BLaER1 treated with 17β-estradiol and CSF1 and Interleukin-3, amounts not matched to agents 10 nM and 100 nM (cell line): ENCODE results near the gene LATS2.

Experiments used
- H3K27ac ChIP-seq, 11 experiments: shearing (Covaris generic); formaldehyde crosslinking; 2 replicates each; pipeline ENCODE4 v1.8.1; 2022
- H3K27me3 ChIP-seq, 11 experiments: shearing (Covaris generic); formaldehyde crosslinking; 2 replicates each; pipeline ENCODE4 v1.8.1; 2022
- H3K36me3 ChIP-seq, 11 experiments: shearing (Covaris generic); formaldehyde crosslinking; 2 replicates each; pipeline ENCODE4 v1.8.1; 2022
- H3K4me1 ChIP-seq, 10 experiments: shearing (Covaris generic); formaldehyde crosslinking; 2 replicates each; pipeline ENCODE4 v1.8.1; 2022
- H3K4me2 ChIP-seq, 11 experiments: shearing (Covaris generic); formaldehyde crosslinking; 2 replicates each; pipeline ENCODE4 v1.8.1; 2022
- H3K4me3 ChIP-seq, 10 experiments: shearing (Covaris generic); formaldehyde crosslinking; 2 replicates each; pipeline ENCODE4 v1.8.1; 2022
- H3K9ac ChIP-seq, 11 experiments: shearing (Covaris generic); formaldehyde crosslinking; 2 replicates each; pipeline ENCODE4 v1.8.1; 2022
- H3K9me3 ChIP-seq, 11 experiments: shearing (Covaris generic); formaldehyde crosslinking; replicated peaks in 1 of 11; 2 replicates each; pipeline ENCODE4 v1.8.1; 2022
- H4K20me1 ChIP-seq, 11 experiments: shearing (Covaris generic); formaldehyde crosslinking; 2 replicates each; pipeline ENCODE4 v1.8.1; 2022
- Cebpa-rat ChIP-seq, 11 experiments: shearing (Covaris generic); IDR thresholded peaks; 2 replicates each; pipeline ENCODE4 v1.8.1; 2022

LATS2 gene

DNA sequence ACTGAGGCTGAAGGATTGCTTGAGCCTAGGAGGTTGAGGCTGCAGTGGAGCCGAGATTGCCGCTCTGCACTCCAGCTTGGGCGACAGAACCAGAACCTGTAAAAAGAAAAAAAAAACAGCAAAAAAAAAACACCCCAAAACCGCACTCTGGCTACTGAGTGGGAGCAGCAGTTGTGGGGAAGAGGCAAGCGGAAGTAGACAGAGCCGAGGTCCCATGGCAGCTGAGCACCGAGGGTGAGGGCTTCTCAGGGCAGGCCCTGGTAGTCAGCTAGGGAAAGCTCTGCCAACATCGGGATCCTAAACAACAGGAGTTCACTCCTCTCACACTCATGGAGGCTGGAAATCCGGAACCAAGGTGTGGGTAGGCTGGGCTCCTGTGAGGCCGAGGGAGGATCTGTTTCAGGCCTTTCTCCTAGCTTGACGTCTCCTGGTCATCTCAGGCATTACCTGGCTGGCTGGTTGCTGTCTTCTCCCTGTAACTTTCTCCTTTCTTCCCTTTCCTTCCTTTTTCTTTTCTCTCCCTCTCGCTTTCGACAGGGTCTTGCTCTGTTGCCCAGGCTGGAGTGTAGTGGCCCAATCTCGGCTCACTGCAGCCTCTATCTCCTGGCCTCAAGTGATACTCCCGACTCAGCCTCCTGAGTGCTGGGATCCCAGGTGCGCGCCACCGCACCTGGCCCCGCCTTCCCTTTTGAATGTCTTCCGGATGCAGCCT is 15.8 kb upstream of the LATS2 start:
- Histone ChIP-seq H3K27ac (peak overlapping the region in 10 of 11 experiments; percentile 53 to 90 (median 72); a peak in 14 of 22 replicates), H3K36me3 (no peaks in the 10 kb centered on the region), H3K4me1 (peaks cover 28 to 77% (median 53%) of the 10 kb centered on the region in 10 experiments), H3K9ac (peak overlapping the region in 1 of 11 experiments; percentile 15; a peak in 3 of 22 replicates), H3K9me3 (no peaks in the 10 kb centered on the region), H3K4me3 (no peak overlapping the region), H3K27me3 (no peaks in the 10 kb centered on the region), H3K4me2 (peak overlapping the region in 10 of 11 experiments; percentile 38 to 70 (median 54); a peak in 17 of 22 replicates), H4K20me1 (no peaks in the 10 kb centered on the region)
- no peak for TF ChIP-seq Cebpa-rat (IDR thresholded peaks at IDR 0.05)

DNA sequence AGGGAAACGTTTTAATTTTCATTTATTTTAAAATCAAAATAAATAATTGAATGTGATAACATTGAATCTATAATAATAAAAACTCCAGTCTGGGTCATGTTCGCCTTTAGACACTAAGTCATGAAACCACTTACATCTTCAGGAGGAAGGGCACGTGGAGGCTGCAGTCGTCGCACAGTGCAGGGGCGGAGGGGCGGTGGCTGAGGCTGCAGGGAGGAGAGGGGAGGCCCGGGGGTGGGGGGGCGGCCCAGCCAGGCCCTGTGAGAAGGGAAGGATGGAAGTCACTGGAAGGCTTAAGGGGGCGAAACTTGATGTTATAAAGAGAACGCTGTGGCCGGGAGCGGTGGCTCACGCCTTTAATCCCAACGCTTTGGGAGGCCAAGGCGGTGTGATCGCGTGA is 14.9 kb upstream of the LATS2 start:
- Histone ChIP-seq H3K4me2 (peak overlapping the region in 10 of 11 experiments; percentile 38 to 70 (median 54); a peak in 18 of 22 replicates), H3K4me3 (peak overlapping the region in 2 of 10 experiments; percentile 51 to 54; a peak in 4 of 20 replicates), H3K9ac (peak overlapping the region in 8 of 11 experiments; percentile 46 to 69 (median 66); a peak in 13 of 22 replicates), H3K36me3 (no peaks in the 10 kb centered on the region), H3K4me1 (peaks cover 28 to 86% (median 61%) of the 10 kb centered on the region in 10 experiments), H3K27ac (peak overlapping the region in 10 of 11 experiments; percentile 53 to 90 (median 72); a peak in 19 of 22 replicates), H4K20me1 (no peaks in the 10 kb centered on the region), H3K27me3 (no peaks in the 10 kb centered on the region), H3K9me3 (no peaks in the 10 kb centered on the region)
- TF ChIP-seq Cebpa-rat (IDR thresholded peaks at IDR 0.05): no peak

DNA sequence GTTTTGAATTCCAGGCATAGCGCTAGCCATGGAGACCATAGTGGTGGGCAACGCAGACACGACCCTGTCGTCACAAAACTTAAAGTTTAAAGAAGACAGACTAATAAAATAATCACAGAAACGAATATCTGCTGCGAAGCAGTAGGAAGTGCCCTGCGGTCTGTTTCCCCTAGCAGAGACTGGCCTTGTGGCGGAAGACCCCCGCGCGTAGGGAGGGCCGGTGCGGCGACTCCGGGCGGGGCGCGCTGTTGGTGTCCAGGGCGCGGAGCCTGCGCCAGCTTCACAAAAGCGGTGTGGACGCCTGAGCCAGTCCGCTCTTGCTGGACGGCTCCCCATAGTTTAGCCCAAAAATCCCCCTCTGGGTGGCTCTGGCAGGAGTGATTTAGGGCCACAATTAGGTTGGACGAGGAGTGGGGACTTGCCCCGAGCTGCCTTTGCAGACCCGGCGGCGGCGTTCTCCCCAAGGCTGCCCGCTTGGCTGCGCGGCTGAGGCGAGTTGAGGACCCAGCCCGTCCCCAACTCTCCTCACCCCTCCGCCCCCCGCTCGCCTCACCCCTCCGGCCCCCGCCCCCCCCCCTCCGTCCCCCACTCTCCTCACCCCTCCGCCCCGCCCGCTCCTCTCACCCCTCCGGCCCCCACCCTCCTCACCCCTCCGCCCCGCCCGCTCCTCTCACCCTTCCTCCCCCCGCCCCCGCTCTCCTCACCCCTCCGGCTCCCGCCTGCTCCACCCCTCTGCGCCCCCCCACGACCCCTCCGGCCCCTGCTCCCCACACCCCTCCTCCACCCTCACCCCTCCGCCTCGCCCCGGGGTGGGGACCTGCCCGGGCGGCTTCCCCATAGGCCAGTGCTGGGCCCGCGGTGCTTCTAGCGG is 14.2 kb upstream of the LATS2 start:
- Histone ChIP-seq H3K27ac (peak overlapping the region; percentile 83 to 99 (median 97)), H3K36me3 (no peaks in the 10 kb centered on the region), H4K20me1 (no peaks in the 10 kb centered on the region), H3K9ac (peak overlapping the region; percentile 87 to 97 (median 90)), H3K9me3 (no peaks in the 10 kb centered on the region), H3K4me3 (peak overlapping the region; percentile 53 to 72 (median 63)), H3K27me3 (no peaks in the 10 kb centered on the region), H3K4me1 (peaks cover 28 to 91% (median 66%) of the 10 kb centered on the region in 10 experiments), H3K4me2 (peak overlapping the region; percentile 80 to 97 (median 92))
- TF ChIP-seq Cebpa-rat (IDR thresholded peaks at IDR 0.05): no peak

DNA sequence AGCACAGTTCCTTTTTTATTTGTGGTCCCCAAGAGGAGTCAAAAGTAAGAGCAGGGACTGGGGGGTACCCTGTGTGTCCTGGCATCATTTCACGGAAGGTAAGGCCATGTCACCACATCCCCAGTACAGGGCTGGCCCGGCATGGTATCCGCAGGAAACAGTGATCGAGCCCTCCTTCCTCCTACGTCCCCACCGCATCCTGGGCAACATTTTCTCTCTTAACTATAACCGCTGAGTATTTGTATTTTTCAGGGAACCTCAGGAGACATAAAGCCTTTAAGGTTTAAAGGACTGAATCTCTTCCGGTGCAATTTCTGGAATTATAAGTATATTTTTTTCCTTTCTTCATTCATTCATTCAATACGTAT is 13.6 kb upstream of the LATS2 start:
- Histone ChIP-seq H3K4me2 (peak overlapping the region; percentile 80 to 97 (median 92)), H4K20me1 (no peaks in the 10 kb centered on the region)

DNA sequence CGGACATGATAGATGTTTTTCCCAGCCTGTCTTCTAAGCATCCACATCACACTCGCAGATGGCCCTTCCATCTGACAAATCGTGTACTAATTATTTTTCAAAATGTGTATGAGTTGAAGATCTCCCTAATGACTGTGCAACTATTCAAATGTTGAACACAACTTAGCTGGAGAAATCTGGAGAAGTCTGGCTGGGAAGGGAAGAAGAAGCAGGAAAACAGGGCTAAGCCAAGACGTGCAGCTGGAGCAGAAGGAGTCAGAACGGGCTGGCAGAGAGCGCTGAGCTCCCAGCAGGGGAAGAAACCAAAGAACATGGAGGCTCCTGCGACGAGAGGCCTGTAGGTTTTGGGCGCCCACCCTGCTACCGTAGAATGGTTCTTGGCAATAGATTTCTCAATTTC is 13.2 kb upstream of the LATS2 start:
- peaks cover 28 to 91% (median 71%) of the 10 kb centered on the region in 10 experiments for H3K4me1 ChIP-seq
- peak overlapping the region; percentile 53 to 72 (median 63); a peak in 13 of 20 replicates for H3K4me3 ChIP-seq
- no peaks in the 10 kb centered on the region for H3K9me3 ChIP-seq
- peak overlapping the region; percentile 87 to 97 (median 90) for H3K9ac ChIP-seq
- H4K20me1 ChIP-seq: no peaks in the 10 kb centered on the region
- TF ChIP-seq Cebpa-rat (IDR thresholded peaks at IDR 0.05): 0 out of 22 replicates have a peak, but pooled peaks of 1 of the 11 experiments have one; percentile 49
- no peaks in the 10 kb centered on the region for H3K27me3 ChIP-seq
- H3K4me2 ChIP-seq: peak overlapping the region; percentile 80 to 97 (median 92)
- no peaks in the 10 kb centered on the region for H3K36me3 ChIP-seq
- peak overlapping the region; percentile 83 to 99 (median 97); a peak in 21 of 22 replicates for H3K27ac ChIP-seq

More for the DNA sequence above, 13.6 kb upstream of the LATS2 start:
- H3K27ac ChIP-seq: peak overlapping the region; percentile 83 to 99 (median 97)
- peaks cover 28 to 91% (median 69%) of the 10 kb centered on the region in 10 experiments for H3K4me1 ChIP-seq
- no peaks in the 10 kb centered on the region for H3K36me3 ChIP-seq
- H3K4me3 ChIP-seq: peak overlapping the region; percentile 53 to 72 (median 63)
- H3K27me3 ChIP-seq: no peaks in the 10 kb centered on the region
- H3K9ac ChIP-seq: peak overlapping the region; percentile 87 to 97 (median 90)
- peak in 1 of 11 experiments; percentile 1; a peak in 2 of 22 replicates for TF ChIP-seq Cebpa-rat (IDR thresholded peaks at IDR 0.05)
- H3K9me3 ChIP-seq: no peaks in the 10 kb centered on the region

DNA sequence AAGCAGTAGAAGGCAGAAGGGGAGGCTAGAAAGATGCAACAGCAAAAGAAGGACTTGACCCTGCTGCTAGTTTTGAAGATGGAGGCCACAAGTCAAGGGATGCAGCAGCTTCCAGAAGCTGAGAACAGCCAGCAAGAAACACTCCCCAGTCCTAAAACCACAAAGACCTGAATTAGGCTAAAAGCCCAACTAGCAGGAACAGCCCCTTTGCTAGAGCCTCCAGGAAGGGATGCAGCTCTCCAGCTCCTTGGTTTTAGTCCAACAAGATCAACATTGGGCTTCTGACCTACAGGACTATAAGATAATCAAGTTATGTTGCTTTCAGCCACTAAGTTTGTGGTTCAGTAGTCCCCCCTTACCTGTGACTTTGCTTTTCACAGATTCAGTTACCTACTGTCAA is 10.5 kb upstream of the LATS2 start:
- no peaks in the 10 kb centered on the region for H3K27me3 ChIP-seq
- H3K36me3 ChIP-seq: no peaks in the 10 kb centered on the region
- peak overlapping the region in 6 of 11 experiments; percentile 29 to 99 (median 75); a peak in 10 of 22 replicates for H3K27ac ChIP-seq
- H3K4me1 ChIP-seq: peaks cover 28 to 95% (median 83%) of the 10 kb centered on the region in 10 experiments
- no peak overlapping the region for H3K4me3 ChIP-seq
- no peaks in the 10 kb centered on the region for H4K20me1 ChIP-seq
- H3K9ac ChIP-seq: peak overlapping the region in 2 of 11 experiments; percentile 4 to 10; a peak in 1 of 22 replicates
- no peaks in the 10 kb centered on the region for H3K9me3 ChIP-seq
- peak overlapping the region in 9 of 11 experiments; percentile 8 to 94 (median 87); a peak in 16 of 22 replicates for H3K4me2 ChIP-seq
- no peak for TF ChIP-seq Cebpa-rat (IDR thresholded peaks at IDR 0.05)

DNA sequence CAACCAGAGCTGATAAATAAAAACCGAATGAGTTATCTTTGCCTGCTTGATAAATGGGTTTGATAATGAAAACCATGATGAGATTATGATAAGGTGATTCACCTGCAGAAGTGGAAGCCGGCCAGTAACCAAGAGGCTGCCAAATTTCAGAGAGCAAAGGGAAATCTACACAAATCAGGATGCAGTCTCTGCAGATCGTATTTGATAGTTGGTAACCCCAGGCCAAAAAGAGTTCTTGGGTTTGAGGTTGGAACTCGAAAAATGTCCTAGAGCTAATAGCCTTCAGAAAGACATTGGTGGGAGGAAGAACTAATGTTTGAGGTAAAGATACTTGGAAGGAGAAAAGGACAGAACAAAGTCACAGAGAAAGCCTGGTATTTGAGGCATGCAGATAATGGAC is 9.6 kb upstream of the LATS2 start:
- no peaks in the 10 kb centered on the region for H3K27me3 ChIP-seq
- H3K27ac ChIP-seq: peak overlapping the region in 8 of 11 experiments; percentile 14 to 99 (median 68); a peak in 12 of 22 replicates
- H3K9me3 ChIP-seq: no peaks in the 10 kb centered on the region
- TF ChIP-seq Cebpa-rat (IDR thresholded peaks at IDR 0.05): no peak
- peak overlapping the region in 7 of 11 experiments; percentile 78 to 94 (median 90); a peak in 12 of 22 replicates for H3K4me2 ChIP-seq
- no peak overlapping the region for H3K4me3 ChIP-seq
- H3K4me1 ChIP-seq: peaks cover 28 to 96% (median 85%) of the 10 kb centered on the region in 10 experiments
- H4K20me1 ChIP-seq: no peaks in the 10 kb centered on the region
- H3K36me3 ChIP-seq: no peaks in the 10 kb centered on the region
- H3K9ac ChIP-seq: peak overlapping the region in 2 of 11 experiments; percentile 63 to 68; a peak in 2 of 22 replicates

DNA sequence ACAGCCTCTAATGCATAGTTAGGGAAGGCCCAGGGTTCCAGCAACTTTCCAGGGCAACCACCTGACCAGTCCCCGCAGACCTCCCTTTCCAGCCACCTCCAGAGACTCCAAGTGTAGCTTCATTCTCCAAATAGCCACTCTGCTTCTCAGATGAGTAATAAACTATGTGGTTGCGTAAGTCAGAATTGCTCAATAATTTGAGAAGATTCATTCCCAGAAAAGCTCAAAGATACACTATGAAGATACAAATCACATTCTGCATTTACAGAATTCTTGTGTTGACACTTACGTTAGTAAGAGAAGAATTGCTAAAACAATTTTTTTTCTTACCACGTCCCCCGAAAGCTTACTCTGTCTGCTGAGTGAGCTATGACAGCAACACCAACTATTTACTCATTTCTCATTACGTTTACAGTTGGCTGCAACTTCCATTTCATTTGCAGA is 8.2 kb upstream of the LATS2 start:
- Histone ChIP-seq H3K4me1 (peaks cover 20 to 100% (median 87%) of the 10 kb centered on the region in 10 experiments), H3K9me3 (no peaks in the 10 kb centered on the region), H3K36me3 (no peaks in the 10 kb centered on the region), H3K27ac (peak overlapping the region in 9 of 11 experiments; percentile 45 to 99 (median 63); a peak in 17 of 22 replicates), H4K20me1 (no peaks in the 10 kb centered on the region), H3K4me2 (peak overlapping the region in 9 of 11 experiments; percentile 22 to 94 (median 80); a peak in 17 of 22 replicates), H3K9ac (peak overlapping the region in 5 of 11 experiments; percentile 26 to 68 (median 43); a peak in 7 of 22 replicates), H3K27me3 (no peaks in the 10 kb centered on the region), H3K4me3 (peak overlapping the region in 1 of 10 experiments; percentile 8; a peak in 1 of 20 replicates)
- TF ChIP-seq Cebpa-rat (IDR thresholded peaks at IDR 0.05): peak; percentile 62 to 97 (median 87); a peak in 21 of 22 replicates
